T follicular helper cell (primary cell): ENCODE data around the gene ZNF521.

Experiments
- DNase-seq: peaks from one replicate; pipeline ENCODE4 v3.0.0-alpha.2; 2020; ENCODE audit warnings: low read depth

The ZNF521 gene

DNA sequence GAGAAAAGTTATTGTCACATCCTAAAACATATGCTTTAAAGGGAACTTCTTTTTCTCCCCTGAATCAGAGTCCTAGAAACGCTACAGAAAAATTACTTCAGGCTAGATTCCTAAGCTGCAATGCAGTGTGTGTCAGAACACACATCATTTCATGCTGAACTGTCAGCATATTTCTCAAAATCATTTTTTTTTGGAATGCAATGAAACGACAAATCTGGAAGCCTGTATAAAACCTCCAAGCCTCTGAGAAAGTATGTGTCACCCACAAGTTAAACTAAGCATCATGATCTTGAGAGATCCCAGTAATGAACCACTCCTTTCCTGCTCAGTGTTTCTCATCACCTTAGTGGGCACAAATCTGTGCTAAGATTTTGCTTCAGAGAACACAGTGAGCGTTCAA, 276.2 kb downstream of the ZNF521 start:
- no peak for DNase-seq

- DNase-seq = no peak
These were observed 276.6 kb downstream of the ZNF521 start for GRCh38 chr18:25075331-25075730.

GRCh38 chr18:25074925-25075324, 277.0 kb downstream of the ZNF521 start:
- no peak for DNase-seq

DNA sequence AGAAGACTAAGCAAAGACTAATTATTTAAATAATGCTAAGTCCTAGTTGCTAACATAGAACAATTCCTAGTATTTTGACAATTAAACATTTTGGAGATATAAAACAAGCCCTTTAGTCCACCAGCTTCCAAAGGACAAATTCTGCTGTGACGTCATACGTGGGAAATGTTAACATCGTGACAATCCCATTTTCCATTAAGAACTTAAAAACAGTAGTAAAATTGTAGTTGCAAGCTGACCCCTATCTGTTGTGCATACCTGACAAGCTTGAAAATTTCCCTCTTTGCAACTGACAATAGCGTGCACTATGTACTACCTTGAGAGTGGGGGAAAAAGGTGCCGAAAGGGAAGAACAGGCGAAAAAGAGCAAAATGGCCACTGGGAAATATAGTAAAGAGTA, 279.8 kb downstream of the ZNF521 start:
- DNase-seq = no peak

- DNase-seq = no peak
These were observed 284.5 kb downstream of the ZNF521 start for GRCh38 chr18:25067275-25068025.

DNA sequence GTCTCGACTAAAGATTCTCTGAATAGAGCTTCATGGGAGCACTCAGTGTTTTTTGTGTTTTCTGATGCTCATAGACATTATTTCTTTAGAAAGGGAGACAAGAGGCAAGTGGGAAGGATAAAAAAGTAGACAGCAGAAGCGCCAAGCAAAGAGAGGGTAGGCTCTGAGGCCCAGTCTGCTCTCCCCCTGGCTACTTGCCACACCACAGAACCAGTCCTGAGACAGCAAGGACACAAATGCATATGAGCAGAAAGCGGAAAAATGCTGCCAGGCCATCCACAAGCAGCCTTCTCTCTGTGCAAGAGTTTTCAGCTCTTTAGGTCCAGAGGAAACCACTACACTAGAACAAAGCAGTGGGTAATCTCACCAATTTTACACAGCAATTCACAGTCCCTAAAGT, 285.4 kb downstream of the ZNF521 start:
- no peak for DNase-seq

DNA sequence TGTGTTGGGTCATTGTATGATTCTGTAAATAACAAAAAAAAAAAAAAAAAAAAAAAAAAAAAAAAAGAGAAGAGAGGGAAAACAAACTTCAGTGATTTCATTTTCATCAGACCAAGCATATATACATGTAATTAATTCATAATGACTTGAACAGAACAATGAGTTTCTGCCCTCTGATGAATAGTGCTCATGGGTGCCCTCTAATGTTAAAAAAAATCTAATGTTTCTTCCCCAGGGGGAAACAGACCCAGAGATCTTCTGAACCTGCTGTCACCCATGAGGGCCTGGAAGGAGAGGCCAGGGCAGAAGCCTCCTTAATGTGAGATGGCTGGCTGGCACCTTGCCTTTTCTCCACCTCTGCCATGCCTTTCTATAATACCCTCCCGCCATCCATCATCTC, 289.2 kb downstream of the ZNF521 start:
- no peak for DNase-seq

DNA sequence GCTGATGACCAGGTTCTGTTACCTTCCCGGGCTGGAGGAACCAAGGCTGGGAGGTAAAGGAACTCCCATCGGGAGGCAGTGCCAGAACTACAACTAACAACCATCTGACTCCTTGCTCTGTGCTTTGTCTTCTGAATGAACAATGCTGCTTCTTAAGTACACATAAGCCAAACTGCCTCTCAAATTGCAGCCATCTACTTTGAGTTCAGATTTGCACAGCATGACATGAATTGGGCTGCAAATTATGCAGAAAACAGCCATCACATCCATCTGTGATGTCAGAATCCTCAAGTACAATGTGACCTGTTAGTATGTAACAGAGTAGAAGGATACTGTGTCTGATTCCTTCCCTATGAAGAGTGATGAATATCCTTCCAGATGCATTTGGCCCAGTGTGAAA, 290.6 kb downstream of the ZNF521 start:
- DNase-seq = no peak

- no peak for DNase-seq
These were observed 293.4 kb downstream of the ZNF521 start for GRCh38 chr18:25058521-25058920.

- DNase-seq = no peak
These were observed 294.4 kb downstream of the ZNF521 start for GRCh38 chr18:25057491-25058050.

DNA sequence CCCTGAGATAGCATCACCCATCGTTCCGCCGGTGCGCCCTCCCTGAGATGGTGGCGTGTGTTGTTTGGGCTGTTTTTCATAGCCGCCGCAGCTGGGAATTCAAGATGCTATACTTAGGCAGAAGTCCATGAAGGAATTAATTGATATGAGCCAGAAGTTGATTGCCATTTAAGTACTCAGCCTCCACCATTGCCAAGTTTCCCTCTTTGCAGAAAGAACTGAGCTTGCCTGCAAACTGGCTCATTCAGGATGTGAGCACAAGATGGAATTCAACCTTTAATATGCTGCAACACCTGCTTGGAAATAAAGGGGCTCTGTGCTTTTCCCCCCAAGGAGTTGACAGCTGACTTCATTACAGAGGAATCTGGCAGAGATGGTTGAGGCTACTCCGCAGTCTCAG, 295.5 kb downstream of the ZNF521 start:
- DNase-seq = no peak

DNA sequence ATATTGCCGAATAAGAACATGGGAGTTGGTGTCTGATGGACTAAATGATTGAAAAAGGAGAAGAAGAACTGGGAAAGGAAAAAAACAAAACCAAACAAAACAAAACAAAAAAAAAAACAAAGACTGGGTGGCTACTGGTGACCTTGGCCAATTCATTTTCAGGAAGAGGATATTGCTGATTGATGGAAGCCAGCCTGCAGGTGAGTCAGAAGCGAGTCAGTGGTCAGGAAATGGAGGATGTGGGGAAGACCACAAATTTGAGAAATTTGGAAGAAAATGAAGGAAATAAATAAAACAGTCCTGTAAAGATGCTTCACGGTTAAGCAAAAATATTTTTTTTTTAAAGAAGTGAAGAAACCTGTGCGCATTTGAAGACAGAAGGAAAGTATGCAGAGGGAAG, 296.9 kb downstream of the ZNF521 start:
- DNase-seq = no peak

DNA sequence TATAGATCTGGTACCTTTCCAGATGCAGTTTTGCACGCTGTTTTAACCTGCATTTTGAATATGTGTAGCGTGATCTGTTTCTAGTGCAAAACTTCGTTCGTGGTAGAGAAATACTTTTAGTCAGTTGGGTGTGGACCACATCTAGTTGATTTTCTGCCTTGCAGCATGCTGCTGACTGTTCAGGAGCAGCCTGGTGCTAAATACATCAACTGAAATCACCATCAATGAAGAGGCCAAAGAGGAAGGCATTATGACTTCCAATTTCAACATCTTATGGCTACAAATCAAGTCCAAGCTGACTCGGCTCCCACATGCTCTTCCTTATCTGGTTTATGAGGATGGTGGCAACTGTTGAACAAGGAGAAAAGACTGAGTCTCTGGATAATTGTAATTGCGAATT, 298.5 kb downstream of the ZNF521 start:
- no peak for DNase-seq

- no peak for DNase-seq
These were observed 299.4 kb downstream of the ZNF521 start for GRCh38 chr18:25052511-25052921.

DNA sequence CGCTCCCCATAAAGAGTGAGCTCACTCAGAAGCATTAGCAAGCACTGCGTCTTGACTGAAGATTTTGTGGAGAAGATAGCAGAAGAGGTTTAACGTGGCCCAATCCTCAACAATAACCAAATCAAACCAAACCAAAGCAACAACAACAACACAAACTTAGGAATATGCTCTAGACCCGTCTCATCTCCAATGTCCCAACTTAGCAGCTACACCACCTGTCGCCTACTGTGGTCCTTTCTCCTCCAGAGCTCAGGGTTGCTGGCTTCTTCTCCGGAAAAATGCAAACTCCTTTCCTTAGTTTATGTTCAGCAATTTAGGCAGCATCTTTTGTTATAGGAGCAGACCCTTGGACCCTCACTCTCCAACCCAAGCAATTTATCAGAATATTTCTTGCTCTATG, 301.4 kb downstream of the ZNF521 start:
- DNase-seq = no peak

- no peak for DNase-seq
These were observed 304.0 kb downstream of the ZNF521 start for GRCh38 chr18:25047983-25048382.

DNA sequence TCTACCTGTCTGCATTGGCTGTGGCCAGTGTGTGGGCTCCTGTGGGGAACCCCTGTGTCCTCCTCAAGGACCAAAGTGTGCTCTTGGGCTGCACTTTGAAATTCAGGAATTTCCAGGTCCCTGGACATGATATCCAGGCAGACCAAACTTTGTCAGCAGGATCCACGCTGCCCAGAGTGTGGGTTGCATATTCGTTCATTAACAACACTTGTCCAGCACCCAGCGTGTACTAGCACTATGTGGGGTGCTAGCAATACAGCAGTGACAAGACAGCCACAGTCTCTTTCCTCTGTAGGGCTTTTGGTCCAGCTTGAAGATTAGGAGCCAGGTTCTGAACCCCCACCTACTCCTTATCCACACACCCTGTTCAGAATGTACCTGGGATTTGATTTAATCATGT, 304.5 kb downstream of the ZNF521 start:
- no peak for DNase-seq

DNA sequence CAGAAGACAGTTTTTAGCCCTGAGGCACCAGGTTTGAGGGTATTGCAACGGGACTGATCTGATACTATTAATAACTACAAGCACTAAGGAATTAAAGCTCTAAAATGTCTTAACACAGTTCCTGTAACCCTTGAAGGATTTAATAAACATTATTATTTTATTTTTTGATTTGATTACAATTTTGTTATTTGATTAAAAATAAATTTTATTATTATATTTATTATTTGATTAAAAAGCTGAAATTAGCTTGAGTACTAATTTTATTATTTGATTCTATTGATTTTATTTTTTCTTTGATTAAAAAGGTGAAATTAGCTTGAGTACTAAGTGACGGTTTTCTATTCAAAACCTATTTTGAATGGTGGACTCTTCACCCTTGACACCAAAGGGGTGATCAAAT, 307.3 kb downstream of the ZNF521 start:
- no peak for DNase-seq

- DNase-seq = no peak
These were observed 308.9 kb downstream of the ZNF521 start for GRCh38 chr18:25043104-25043503.

GRCh38 chr18:25042641-25043051, 309.3 kb downstream of the ZNF521 start:
- DNase-seq = no peak

DNA sequence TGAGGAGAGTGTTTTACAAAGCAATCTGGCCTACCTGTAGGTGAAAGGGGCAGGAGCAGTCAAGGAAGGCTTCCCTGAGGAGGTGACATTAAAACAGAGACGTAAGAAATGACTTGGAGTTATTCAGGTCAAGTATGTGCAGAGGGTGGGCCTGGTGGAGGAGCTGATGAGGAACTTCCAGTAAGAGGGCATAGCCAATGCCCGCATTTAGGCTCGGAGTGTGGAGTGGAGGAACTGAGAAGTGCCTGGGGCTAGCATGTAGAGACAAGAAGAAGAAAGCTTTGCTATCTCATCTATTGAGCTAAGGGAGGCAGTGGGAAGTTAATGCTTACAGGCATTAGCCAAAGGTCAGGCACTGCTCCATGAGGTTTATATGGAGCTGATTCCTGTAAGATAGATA, 312.2 kb downstream of the ZNF521 start:
- DNase-seq = no peak

- no peak for DNase-seq
These were observed 313.7 kb downstream of the ZNF521 start for GRCh38 chr18:25038261-25038660.

DNA sequence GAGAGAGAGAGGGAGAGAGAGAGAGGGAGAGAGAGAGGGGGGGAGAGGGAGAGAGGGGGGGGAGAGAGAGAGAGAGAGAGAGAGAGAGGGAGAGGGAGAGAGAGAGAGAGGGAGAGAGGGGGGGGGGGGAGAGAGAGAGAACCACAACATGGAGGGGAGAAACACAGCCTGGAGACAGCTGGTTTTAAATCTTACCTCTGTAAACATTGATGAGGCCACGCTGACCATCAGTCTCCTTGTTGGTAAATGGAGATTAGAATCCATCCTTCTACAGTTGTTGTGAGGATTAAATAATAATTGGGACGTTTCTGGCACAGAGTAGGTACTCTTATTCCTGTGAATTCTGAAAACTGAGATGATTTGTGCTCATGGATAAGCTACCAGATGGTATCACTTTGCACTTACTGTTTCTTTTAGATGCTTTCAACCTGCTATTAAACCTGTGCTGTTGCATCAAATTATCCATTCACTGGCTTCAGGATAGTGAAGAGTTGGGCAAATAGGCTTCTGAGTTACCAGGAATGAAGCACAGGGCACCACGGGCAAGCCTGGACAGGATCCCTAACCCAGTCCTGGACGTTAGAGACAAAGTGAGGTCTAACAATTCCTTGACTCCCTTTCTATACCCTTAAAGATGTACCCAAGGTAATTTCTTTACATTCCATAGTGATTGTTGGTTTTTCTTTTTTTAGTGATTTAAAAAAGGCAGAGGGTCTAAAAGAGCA, 318.1 kb downstream of the ZNF521 start:
- no peak for DNase-seq
